AG09319 (cell line): ENCODE measurements around the gene TUFM.

Experiments used
- DNase-seq: peaks from one replicate; pipeline ENCODE4 v3.0.0-alpha.2; 2010; ENCODE audit warnings: low read depth; ENCODE audit errors: extremely low read depth
- CTCF ChIP-seq: IDR thresholded peaks from 2 replicates; pipeline ENCODE4 v1.5.1; 2011; ENCODE audit warnings: low read depth, mild to moderate bottlenecking, inconsistent platforms, low read length, moderate library complexity

The TUFM gene

GRCh38 chr16:28865001-28865688 is 19.0 kb upstream of the TUFM start:
- no peak for DNase-seq
- TF ChIP-seq CTCF, result no peak

- TF ChIP-seq CTCF, result no peak
- DNase-seq, result no peak
These were observed 18.0 kb upstream of the TUFM start for GRCh38 chr16:28863929-28864793.

GRCh38 chr16:28859326-28859725 is 13.2 kb upstream of the TUFM start:
- no peak for TF ChIP-seq CTCF
- DNase-seq, result no peak

- TF ChIP-seq CTCF, result no peak
These were observed 12.3 kb upstream of the TUFM start for GRCh38 chr16:28858421-28858820.

GRCh38 chr16:28846933-28847273 is 755 bp upstream of the TUFM start:
- no peak for DNase-seq
- no peak for TF ChIP-seq CTCF

More at GRCh38 chr16:28858421-28858820, 12.3 kb upstream of the TUFM start:
- no peak for DNase-seq

GRCh38 chr16:28845761-28846079 is 428 bp downstream of the TUFM start:
- DNase-seq, result no peak
- no peak for TF ChIP-seq CTCF

- no peak for TF ChIP-seq CTCF
- DNase-seq, result no peak
These were observed 855 bp downstream of the TUFM start for GRCh38 chr16:28845293-28845692.
